Smooth muscle cell of bladder (primary cell): ENCODE data around the gene ZNF777. TPM values are rescaled to one million over a fixed set of nuclear protein-coding genes. Genes with fewer than 3 reads are reported as not detected.

Experiments used
- total RNA-seq: library from RNA; depleted of rRNA; stranded (reverse); fragments of >200 nt; gene quantifications from 2 replicates; pipeline ENCODE4 v1.2.3, GENCODE V29; 2014

The ZNF777 gene
- 2.4 and 4.4 TPM in 2 replicates for total RNA-seq

DNA sequence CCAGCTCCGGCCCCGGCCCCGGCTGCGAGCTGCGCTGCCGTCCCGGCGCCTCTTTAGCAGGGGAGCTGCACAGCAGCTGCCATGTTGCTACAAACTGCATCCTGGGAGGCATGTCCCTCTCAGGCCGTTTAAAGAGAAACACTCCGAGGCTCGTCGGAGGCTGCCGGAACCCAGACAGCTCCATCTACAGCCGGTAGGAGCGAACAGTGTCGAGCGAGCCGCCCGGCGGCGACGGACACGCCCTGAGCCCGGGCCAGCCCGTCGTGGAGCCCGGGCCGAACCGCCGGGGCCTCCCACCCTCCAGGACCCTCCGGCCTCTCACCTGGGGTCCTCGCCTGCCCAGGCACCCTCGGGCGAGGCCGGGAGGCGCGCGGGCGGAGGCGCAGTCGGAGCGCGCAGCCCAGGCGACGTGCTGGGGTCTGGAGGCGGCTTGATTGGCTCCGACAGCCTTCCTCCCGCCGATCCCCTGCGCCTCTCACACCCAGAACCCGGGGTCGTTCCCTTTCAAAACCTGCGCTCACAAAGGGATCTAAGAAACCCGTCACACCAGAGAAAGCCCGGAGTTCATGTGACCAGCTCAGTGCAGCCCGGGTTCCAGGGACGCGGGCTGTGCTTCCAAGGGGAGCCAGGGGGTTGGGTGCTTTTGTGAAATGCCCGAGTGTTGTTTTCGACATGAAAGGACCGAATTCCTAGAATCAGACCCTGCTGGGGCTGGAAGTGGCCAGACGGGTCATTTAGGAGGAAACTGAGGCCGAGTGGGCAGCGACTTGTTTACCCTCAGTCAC, at the start of gene ZNF777:
TSS of gene ZNF777 (minus strand) at position 570 of the 785 bp plus-strand sequence. CDS start 5,040 bp downstream, outside the sequence.

GRCh38 chr7:149497467-149498261, 36.8 kb upstream of the ZNF777 start, which contains the start of gene ZNF746:
Gene ZNF746, minus strand, starts transcription at chr7:149497809. Its CDS starts 273 bp downstream, at chr7:149497536.

Other genes starting within 250 kb of the ZNF777 start
- gene ZNF212, start 221.4 kb downstream of the ZNF777 start, total RNA-seq, result 2.1 and 3.9 TPM in 2 replicates
- gene ZNF783, start 198.9 kb downstream of the ZNF777 start, total RNA-seq, result 9.1 and 12.5 TPM in 2 replicates
- 18.1 and 19.2 TPM in 2 replicates for gene ZNF746, start 36.7 kb upstream of the ZNF777 start, total RNA-seq